ENCODE data around the gene CCNB2. TPM values are rescaled to one million over a fixed set of nuclear protein-coding genes. Genes with fewer than 3 reads are reported as not detected.

Gene CCNB2
- total and polyA plus RNA-seq, 10 of the 15 experiments (the other 5 are each of a cell fraction or from before 2014, with no cell fraction given): 74.1 to 211 (median 103) TPM

DNA sequence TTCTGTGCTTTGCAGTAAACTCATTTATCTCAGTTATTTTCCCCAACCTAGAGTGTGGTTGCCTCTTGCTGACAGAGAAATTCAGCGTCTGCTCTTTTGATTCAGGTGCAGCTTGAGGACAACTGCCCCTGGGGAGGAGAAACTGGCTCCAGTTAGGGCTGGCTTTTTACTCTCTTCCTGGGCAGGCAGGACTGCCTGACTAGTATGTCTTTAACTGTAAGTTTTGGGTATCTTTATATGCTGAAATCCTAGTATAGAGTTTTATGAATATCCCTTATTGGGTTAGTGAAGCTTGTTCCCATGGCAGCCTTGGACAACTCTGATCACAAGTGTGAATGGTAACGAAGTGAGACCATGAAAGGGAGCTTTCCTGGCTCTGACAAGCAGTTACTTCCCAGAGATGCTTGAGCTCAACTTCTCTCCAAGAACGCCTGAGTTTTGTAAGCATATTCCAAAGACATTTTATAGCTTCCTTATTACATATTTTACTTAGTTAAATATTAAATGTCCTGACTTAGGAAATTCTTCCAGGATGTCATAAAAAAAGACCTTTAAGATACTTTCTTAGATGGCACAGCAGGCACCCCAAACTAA is 27.1 kb downstream of the CCNB2 start:
- FAIRE-seq (no peak), DNase-seq (ENCODE audit: low read depth, low spot score) (no peak), ATAC-seq (no peak)
- Histone ChIP-seq H3K4me1 (ENCODE audit: control insufficient read depth, insufficient read depth, low read length) (no peaks in the 10 kb centered on the region), H2AFZ (ENCODE audit: control insufficient read depth, low read depth, low read length) (no peak overlapping the region), H3K27me3 (replicated peaks in 1 of 2; ENCODE audit: control insufficient read depth in 2 of 2, insufficient read depth in 2 of 2, low read length in 1 of 2) (no peaks in the 10 kb centered on the region), H3K9me3 (replicated peaks; ENCODE audit: control insufficient read depth, insufficient read depth, low read length) (peaks cover 10% of the 10 kb centered on the region), H3K4me3 (no peak overlapping the region), H3K9ac (ENCODE audit: control insufficient read depth, insufficient read depth, low read length) (no peak overlapping the region), H3K27ac (ENCODE audit: control insufficient read depth, insufficient read depth) (no peak overlapping the region), H3K4me2 (ENCODE audit: control insufficient read depth, insufficient read depth) (no peak overlapping the region), H3K36me3 (ENCODE audit: control insufficient read depth in 2 of 2, insufficient read depth in 2 of 2, low read length in 1 of 2) (peaks cover 29 to 33% of the 10 kb centered on the region in 2 experiments), H4K20me1 (ENCODE audit: control insufficient read depth, insufficient read depth) (no peaks in the 10 kb centered on the region), H3K79me2 (ENCODE audit: control insufficient read depth, insufficient read depth, low read length) (peaks cover 3% of the 10 kb centered on the region; the same call in 1 of the 2 replicates)
- WGBS (ENCODE audit: insufficient coverage, insufficient replicate concordance, low lambda C conversion rate, missing lambda C conversion rate): 71% methylated on average over 3 of the region's 3 CpGs
- ChIA-PET CTCF (interaction anchor here (0.6 to 1.0 kb wide), 3 partner anchors 9 to 1356 kb away, joined by 3 read pairs; no protein-coding TSS in a partner anchor), POLR2A (no interaction called here), RAD21 (ENCODE audit: unreplicated experiment) (interaction anchor here (0.7 to 2.2 kb wide), 2 partner anchors 26 to 152 kb away, joined by 3 to 5 read pairs; no protein-coding TSS in a partner anchor), SMC1A (ENCODE audit: uncharacterized antibody, unreplicated experiment) (interaction anchor here (1.3 kb wide), 1 partner anchor 397 kb away, joined by 3 read pairs; no protein-coding TSS in a partner anchor)
- TF ChIP-seq EED (IDR thresholded peaks at IDR 0.05; ENCODE audit: low read depth) (no peak), POLR2A (IDR thresholded peaks at IDR 0.05; ENCODE audit: low read depth, low read length) (peak; percentile 1; the same call in 1 of the 2 replicates), NFYA (IDR thresholded peaks at IDR 0.05; ENCODE audit: borderline replicate concordance, low read depth, low read length) (no peak)
- BruUV-seq (replicated peaks): no TSS peak
- intact Hi-C loops (cut with micrococcal nuclease; ENCODE audit: unreplicated experiment) (no loop called here), in situ Hi-C loops (cut with MboI) (no loop called here)

DNA sequence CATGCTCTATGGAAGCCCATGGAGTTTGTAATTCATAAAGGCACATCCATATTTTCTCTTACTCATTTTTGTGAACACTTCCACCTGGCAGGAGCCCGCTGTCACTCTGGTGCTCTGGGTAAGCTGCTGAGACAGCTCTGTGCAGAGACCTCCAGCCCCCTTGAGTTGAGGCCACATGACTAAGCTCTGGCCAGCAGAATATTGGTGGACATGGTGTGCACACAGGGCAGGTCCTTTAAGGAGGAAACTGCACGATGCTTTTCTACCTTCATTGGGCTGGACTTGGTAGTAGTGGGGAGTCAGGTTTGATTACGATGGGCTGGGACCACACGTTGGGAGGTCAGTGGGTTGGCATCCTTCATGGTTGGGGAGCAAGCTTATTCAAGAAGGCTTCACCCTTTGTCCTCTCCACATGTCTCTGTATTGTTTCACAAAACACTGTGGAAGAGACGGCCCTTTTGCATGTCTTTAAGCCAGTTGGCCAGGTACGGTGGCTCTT is 29.0 kb downstream of the CCNB2 start:
- Histone ChIP-seq H3K27ac (ENCODE audit: control insufficient read depth, insufficient read depth) (no peak overlapping the region), H3K27me3 (replicated peaks in 1 of 2; ENCODE audit: control insufficient read depth in 2 of 2, insufficient read depth in 2 of 2, low read length in 1 of 2) (no peaks in the 10 kb centered on the region), H3K79me2 (ENCODE audit: control insufficient read depth, insufficient read depth, low read length) (0 out of 2 replicates have a peak, but pooled peaks cover 2% of the 10 kb centered on the region), H3K4me3 (no peak overlapping the region), H3K9ac (ENCODE audit: control insufficient read depth, insufficient read depth, low read length) (no peak overlapping the region), H3K4me1 (ENCODE audit: control insufficient read depth, insufficient read depth, low read length) (peaks cover 6% of the 10 kb centered on the region), H3K9me3 (replicated peaks; ENCODE audit: control insufficient read depth, insufficient read depth, low read length) (peaks cover 10% of the 10 kb centered on the region; the same call in 2 of the 3 replicates), H2AFZ (ENCODE audit: control insufficient read depth, low read depth, low read length) (no peak overlapping the region), H3K36me3 (ENCODE audit: control insufficient read depth in 2 of 2, insufficient read depth in 2 of 2, low read length in 1 of 2) (peaks cover 34 to 38% of the 10 kb centered on the region in 2 experiments), H3K4me2 (ENCODE audit: control insufficient read depth, insufficient read depth) (no peak overlapping the region), H4K20me1 (ENCODE audit: control insufficient read depth, insufficient read depth) (no peaks in the 10 kb centered on the region)
- ChIA-PET SMC1A (ENCODE audit: uncharacterized antibody, unreplicated experiment) (no interaction called here), CTCF (no interaction called here), RAD21 (ENCODE audit: unreplicated experiment) (interaction anchor here (2.2 kb wide), 1 partner anchor 28 kb away, joined by 5 read pairs; no protein-coding TSS in a partner anchor), POLR2A (no interaction called here)
- intact Hi-C loops (cut with micrococcal nuclease; ENCODE audit: unreplicated experiment) (no loop called here), in situ Hi-C loops (cut with MboI) (no loop called here)
- TF ChIP-seq, protein P1, sequence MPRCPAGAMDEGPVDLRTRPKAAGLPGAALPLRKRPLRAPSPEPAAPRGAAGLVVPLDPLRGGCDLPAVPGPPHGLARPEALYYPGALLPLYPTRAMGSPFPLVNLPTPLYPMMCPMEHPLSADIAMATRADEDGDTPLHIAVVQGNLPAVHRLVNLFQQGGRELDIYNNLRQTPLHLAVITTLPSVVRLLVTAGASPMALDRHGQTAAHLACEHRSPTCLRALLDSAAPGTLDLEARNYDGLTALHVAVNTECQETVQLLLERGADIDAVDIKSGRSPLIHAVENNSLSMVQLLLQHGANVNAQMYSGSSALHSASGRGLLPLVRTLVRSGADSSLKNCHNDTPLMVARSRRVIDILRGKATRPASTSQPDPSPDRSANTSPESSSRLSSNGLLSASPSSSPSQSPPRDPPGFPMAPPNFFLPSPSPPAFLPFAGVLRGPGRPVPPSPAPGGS (IDR thresholded peaks at IDR 0.05; ENCODE audit: borderline replicate concordance, insufficient read depth, low read depth, low read length, poor library complexity, severe bottlenecking): peak; percentile 13
- TF ChIP-seq PML (IDR thresholded peaks at IDR 0.05; ENCODE audit: low read length): no peak; the same call in 1 of the 2 replicates
- TF ChIP-seq POLR2A (IDR thresholded peaks at IDR 0.05; ENCODE audit: low read depth, low read length): peak; percentile 58
- TF ChIP-seq POLR2AphosphoS5 (IDR thresholded peaks at IDR 0.05; ENCODE audit: low read length): peak; percentile 47; the same call in 1 of the 2 replicates
- BruUV-seq (replicated peaks): no TSS peak
- ATAC-seq: no peak
- FAIRE-seq: no peak
- WGBS (ENCODE audit: insufficient coverage, insufficient replicate concordance, low lambda C conversion rate, missing lambda C conversion rate): over 99% methylated on average over 6 of the region's 6 CpGs
- DNase-seq (ENCODE audit: low read depth, low spot score): no peak

All from GM12878 (cell line).